Esophagus muscularis mucosa (tissue), 4 donors: ENCODE results near the gene PPP6R1.

ENCODE experiments used
- CTCF ChIP-seq, 3 experiments: fragments of 200-600 bp in 2 of 3; fragments of 450-650 bp in 1 of 3; sonication (generic) in 2 of 3; IDR thresholded peaks; one replicate each; pipeline ENCODE4 v1.5.1; 2017 to 2019; ENCODE audit warnings: antibody characterized with exemption in 3 of 3, mild to moderate bottlenecking in 2 of 3, moderate library complexity in 1 of 3
- EP300 ChIP-seq: sonication (generic); formaldehyde crosslinking; IDR thresholded peaks from one replicate; pipeline ENCODE4 v1.6.1; 2017; ENCODE audit warnings: antibody characterized with exemption
- POLR2A ChIP-seq: fragments of 450-650 bp; IDR thresholded peaks from one replicate; pipeline ENCODE4 v1.6.1; 2017; ENCODE audit warnings: antibody characterized with exemption, moderate library complexity, mild to moderate bottlenecking, low read depth
- POLR2AphosphoS5 ChIP-seq, 2 donors: sonication (generic); formaldehyde crosslinking; IDR thresholded peaks; one replicate each; pipeline ENCODE4 v1.6.1; 2017; ENCODE audit warnings: antibody characterized with exemption in 2 of 2

- TF ChIP-seq EP300 = no peak
- TF ChIP-seq POLR2A = no peak
- TF ChIP-seq CTCF (IDR thresholded peaks at IDR 0.05) = no peak
- TF ChIP-seq POLR2AphosphoS5 (IDR thresholded peaks at IDR 0.05) = no peak
Measured at GRCh38 chr19:55258476-55258827, 365 bp downstream of the PPP6R1 start.
